ENCODE measurements around the gene FAM168A. TPM values are rescaled to one million over a fixed set of nuclear protein-coding genes. Genes with fewer than 3 reads are reported as not detected.
A peak's percentile ranks its signal among the peaks of the same experiment; 100 is the strongest.

Gene FAM168A
- total and polyA plus RNA-seq, 2 of the 8 experiments (the other 6 are each of a cell fraction or from before 2014, with no cell fraction given), result 17.1 to 21.6 TPM

DNA sequence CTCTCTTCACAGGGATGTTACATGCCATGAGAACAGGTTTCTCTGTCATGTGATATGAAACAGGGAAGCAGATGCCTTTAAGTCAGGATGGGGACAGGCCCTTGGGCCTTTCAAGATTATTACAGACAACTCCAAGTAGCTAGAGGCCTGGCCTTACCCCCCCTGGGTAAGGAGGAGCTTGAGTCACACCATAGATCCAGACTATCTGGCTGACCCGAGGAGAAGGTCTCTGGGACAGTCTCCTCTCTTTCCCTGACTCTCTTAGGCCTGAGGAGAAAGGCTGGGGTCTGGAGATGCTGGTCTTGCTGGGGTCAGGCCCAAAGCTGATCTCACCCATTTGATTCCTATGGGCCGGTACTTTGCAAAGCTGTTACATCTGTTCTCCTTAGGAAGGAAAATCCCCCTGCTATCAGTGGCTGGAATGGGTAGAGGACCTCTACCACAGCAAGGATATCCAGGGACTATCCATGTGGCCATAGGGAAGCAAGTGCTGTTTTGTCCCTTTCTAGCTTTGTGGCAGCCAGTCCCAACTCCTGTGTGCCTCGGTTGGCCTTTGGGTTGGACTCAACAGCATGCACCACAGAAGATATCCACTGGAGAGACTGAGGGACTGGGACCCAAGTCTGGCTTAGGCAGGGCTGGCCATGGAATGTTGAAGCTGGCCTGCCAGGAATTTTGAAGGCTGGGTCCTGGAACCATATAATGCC lies 196.5 kb downstream of the FAM168A start:
- Histone ChIP-seq H3K27me3 (replicated peaks in 1 of 4; ENCODE audit: control insufficient read depth in 3 of 4, extremely low read depth in 1 of 4, insufficient read depth in 3 of 4, low read length in 3 of 4) (no peaks in the 10 kb centered on the region), H3K27ac (ENCODE audit: low read depth, low read length) (no peak overlapping the region), H2AK5ac (ENCODE audit: low read depth, low read length) (no peak overlapping the region), H3K9ac (replicated peaks in 1 of 4; ENCODE audit: extremely low read depth in 1 of 4, low read depth in 3 of 4, low read length in 3 of 4) (no peak overlapping the region), H3K18ac (ENCODE audit: extremely low read depth, low read length) (no peak overlapping the region), H4K8ac (ENCODE audit: extremely low read depth, insufficient read depth, low read length) (0 out of 2 replicates have a peak overlapping the region, but pooled peaks have one; percentile 58), H3K4me1 (replicated peaks in 1 of 4; ENCODE audit: control insufficient read depth in 3 of 4, insufficient read depth in 4 of 4, low read length in 3 of 4) (peaks cover 0 to 3% (median 2%) of the 10 kb centered on the region in 4 experiments; a peak in 5 of 7 replicates), H3K23me2 (ENCODE audit: low read depth, low read length) (no peaks in the 10 kb centered on the region), H3K23ac (ENCODE audit: insufficient read length) (no peak overlapping the region), H3K79me2 (ENCODE audit: control insufficient read depth in 1 of 2, insufficient read depth in 2 of 2, low read length in 2 of 2) (no peaks in the 10 kb centered on the region), H3K4ac (replicated peaks; ENCODE audit: insufficient read length, low read depth, low read length) (no peak overlapping the region), H2BK15ac (ENCODE audit: low read length) (no peak overlapping the region), H2BK5ac (ENCODE audit: low read depth, low read length) (no peak overlapping the region), H2BK12ac (ENCODE audit: low read depth, low read length) (no peak overlapping the region), H2AFZ (ENCODE audit: low read length) (no peak overlapping the region), H3K79me1 (ENCODE audit: low read depth, low read length) (no peaks in the 10 kb centered on the region), H4K20me1 (replicated peaks in 1 of 2; ENCODE audit: control insufficient read depth in 1 of 2, insufficient read depth in 2 of 2, low read length in 2 of 2) (peaks cover 1 to 3% of the 10 kb centered on the region in 2 experiments), H4K91ac (replicated peaks; ENCODE audit: insufficient read length, low read length) (no peak overlapping the region), H3K4me2 (ENCODE audit: insufficient read depth in 1 of 2, low read depth in 2 of 2, low read length in 2 of 2) (no peak overlapping the region), H4K5ac (ENCODE audit: insufficient read length, low read depth, low read length) (no peak overlapping the region), H3K56ac (replicated peaks; ENCODE audit: insufficient read length, low read depth, low read length) (no peak overlapping the region), H3K9me3 (ENCODE audit: insufficient read depth in 2 of 2, low read depth in 1 of 2, low read length in 1 of 2) (no peaks in the 10 kb centered on the region), H2BK20ac (ENCODE audit: low read length) (no peak overlapping the region), H3K14ac (ENCODE audit: insufficient read length) (no peak overlapping the region), H3K4me3 (ENCODE audit: extremely low read depth in 1 of 4, insufficient read depth in 2 of 4, low read depth in 3 of 4, low read length in 4 of 4) (no peak overlapping the region), H3K36me3 (ENCODE audit: control insufficient read depth in 2 of 4, insufficient read depth in 4 of 4, low read length in 3 of 4) (peaks cover 0 to 4% (median 0%) of the 10 kb centered on the region in 4 experiments; a peak in 2 of 8 replicates), H2BK120ac (replicated peaks; ENCODE audit: low read depth, low read length) (no peak overlapping the region)
- TF ChIP-seq SIX5 (IDR thresholded peaks at IDR 0.05; ENCODE audit: low read depth, low read length), result no peak
- TF ChIP-seq KDM4A (IDR thresholded peaks at IDR 0.05; ENCODE audit: low read depth, low read length, severe bottlenecking), result no peak
- FAIRE-seq (no peak), DNase-seq (ENCODE audit: low read depth in 1 of 2, low spot score in 2 of 2) (no peak)
- ChIA-PET POLR2A (ENCODE audit: partially characterized antibody) (no interaction called here), CTCF (ENCODE audit: partially characterized antibody) (interaction anchor here (0.6 to 59.1 kb wide), 11 partner anchors 8 to 264 kb away, joined by 3 to 1456 read pairs (median 6); no protein-coding TSS in a partner anchor)
- WGBS, 2 experiments (ENCODE audit: extremely low coverage in 1 of 2, insufficient coverage in 1 of 2, insufficient read length in 1 of 2, insufficient replicate concordance in 2 of 2, low coverage in 1 of 2, low lambda C conversion rate in 2 of 2, missing lambda C conversion rate in 1 of 2), result 95% methylated on average over 3 of the region's 3 CpGs; no CpG with 5 or more reads in 1 of the 2 experiments

All from H1 (cell line).